AG09309 (cell line): ENCODE measurements around the gene TCF20.

Experiments used
- DNase-seq: peaks from one replicate; pipeline ENCODE4 v3.0.0-alpha.2; 2010; ENCODE audit warnings: low read depth
- H3K4me3 ChIP-seq: 2 replicates; pipeline ENCODE4 v1.5.1; 2011; ENCODE audit warnings: mild to moderate bottlenecking, low read depth, low read length, moderate library complexity; ENCODE audit not compliant: control insufficient read depth
- CTCF ChIP-seq: IDR thresholded peaks from 2 replicates; pipeline ENCODE4 v1.5.1; 2011; ENCODE audit warnings: mild to moderate bottlenecking, low read depth, low read length, inconsistent platforms; ENCODE audit not compliant: insufficient read depth, control insufficient read depth; ENCODE audit errors: missing control alignments

TCF20 gene

GRCh38 chr22:42294034-42294985 is 23.9 kb upstream of the TCF20 start:
- DNase-seq, result no peak
- TF ChIP-seq CTCF, result no peak
- no peak overlapping the region for H3K4me3 ChIP-seq

GRCh38 chr22:42292732-42293520 is 22.5 kb upstream of the TCF20 start:
- DNase-seq, result no peak
- TF ChIP-seq CTCF, result no peak
- no peak overlapping the region for H3K4me3 ChIP-seq

GRCh38 chr22:42291287-42291686 is 20.8 kb upstream of the TCF20 start:
- no peak overlapping the region for H3K4me3 ChIP-seq
- no peak for DNase-seq
- no peak for TF ChIP-seq CTCF

GRCh38 chr22:42289671-42290541 is 19.5 kb upstream of the TCF20 start:
- H3K4me3 ChIP-seq, result no peak overlapping the region
- no peak for TF ChIP-seq CTCF
- no peak for DNase-seq

- TF ChIP-seq CTCF, result no peak
- no peak overlapping the region for H3K4me3 ChIP-seq
- DNase-seq, result no peak
Observed at GRCh38 chr22:42288791-42289190, 18.3 kb upstream of the TCF20 start.
